ENCODE measurements around the gene PSG6. TPM values are rescaled to one million over a fixed set of nuclear protein-coding genes. Genes with fewer than 3 reads are reported as not detected.

The PSG6 gene
- total RNA-seq, 1 experiment from 2014 or later, result not detected

Other genes starting within 250 kb of the PSG6 start
- not detected in 2 replicates for gene PSG3, start 177.4 kb downstream of the PSG6 start, total RNA-seq (2014; rRNA removed; shearing (Covaris generic))
- gene PSG8, start 152.2 kb downstream of the PSG6 start, total RNA-seq (2014; rRNA removed; shearing (Covaris generic)), result not detected in 2 replicates
- gene PSG1, start 38.2 kb downstream of the PSG6 start, total RNA-seq (2014; rRNA removed; shearing (Covaris generic)), result not detected in 2 replicates
- gene PSG7, start 19.3 kb upstream of the PSG6 start, total RNA-seq (2014; rRNA removed; shearing (Covaris generic)), result not detected in 2 replicates
- gene PSG11, start 108.6 kb upstream of the PSG6 start, total RNA-seq (2014; rRNA removed; shearing (Covaris generic)), result not detected in 2 replicates
- gene PSG2, start 164.8 kb upstream of the PSG6 start, total RNA-seq (2014; rRNA removed; shearing (Covaris generic)), result not detected in 2 replicates

Measured in SJCRH30 (cell line).